ENCODE measurements around the gene ICA1L. TPM values are rescaled to one million over a fixed set of nuclear protein-coding genes. Genes with fewer than 3 reads are reported as not detected.
A peak's percentile ranks its signal among the peaks of the same experiment; 100 is the strongest.

ICA1L gene
- polyA plus RNA-seq, 1 experiment = 3.3 TPM

- TF ChIP-seq CTCF (IDR thresholded peaks at IDR 0.05; ENCODE audit: low read depth, low read length) = no peak
- ChIA-PET CTCF (no interaction called here), POLR2A (no interaction called here)
- H3K27ac ChIP-seq (ENCODE audit: low read depth, low read length) = no peak overlapping the region
- DNase-seq (ENCODE audit: low read depth, low spot score) = no peak
- no peaks in the 10 kb centered on the region for H3K27me3 ChIP-seq (ENCODE audit: control insufficient read depth, insufficient read depth, low read length)
- H3K4me3 ChIP-seq (ENCODE audit: low read depth, low read length) = no peak overlapping the region
- H3K9me3 ChIP-seq (ENCODE audit: control insufficient read depth, insufficient read depth, low read length) = no peaks in the 10 kb centered on the region
Measured at GRCh38 chr2:202782940-202783558, 88.5 kb downstream of the ICA1L start.

- H3K27me3 ChIP-seq (ENCODE audit: control insufficient read depth, insufficient read depth, low read length) = no peaks in the 10 kb centered on the region
- DNase-seq (ENCODE audit: low read depth, low spot score) = peak; percentile 2
- POLR2A ChIA-PET = no interaction called here
- H3K4me3 ChIP-seq (ENCODE audit: low read depth, low read length) = no peak overlapping the region
- CTCF ChIA-PET = no interaction called here
- TF ChIP-seq CTCF (IDR thresholded peaks at IDR 0.05; ENCODE audit: low read depth, low read length) = no peak
- no peak overlapping the region for H3K27ac ChIP-seq (ENCODE audit: low read depth, low read length)
- no peaks in the 10 kb centered on the region for H3K9me3 ChIP-seq (ENCODE audit: control insufficient read depth, insufficient read depth, low read length)
Measured at GRCh38 chr2:202780514-202781021, 91.0 kb downstream of the ICA1L start.

- POLR2A ChIA-PET = no interaction called here
Measured at GRCh38 chr2:202778217-202778616, 93.3 kb downstream of the ICA1L start.

GRCh38 chr2:202774104-202774503, 97.5 kb downstream of the ICA1L start:
- TF ChIP-seq CTCF (IDR thresholded peaks at IDR 0.05; ENCODE audit: low read depth, low read length) = no peak
- no peaks in the 10 kb centered on the region for H3K27me3 ChIP-seq (ENCODE audit: control insufficient read depth, insufficient read depth, low read length)
- POLR2A ChIA-PET = no interaction called here
- DNase-seq (ENCODE audit: low read depth, low spot score) = no peak
- H3K27ac ChIP-seq (ENCODE audit: low read depth, low read length) = no peak overlapping the region
- no peaks in the 10 kb centered on the region for H3K9me3 ChIP-seq (ENCODE audit: control insufficient read depth, insufficient read depth, low read length)
- H3K4me3 ChIP-seq (ENCODE audit: low read depth, low read length) = no peak overlapping the region
- CTCF ChIA-PET = interaction anchor here (1.8 kb wide), 1 partner anchor 185 kb away, joined by 6 read pairs; no protein-coding TSS in a partner anchor

More at GRCh38 chr2:202778217-202778616, 93.3 kb downstream of the ICA1L start:
- H3K27ac ChIP-seq (ENCODE audit: low read depth, low read length) = no peak overlapping the region
- CTCF ChIA-PET = no interaction called here
- H3K27me3 ChIP-seq (ENCODE audit: control insufficient read depth, insufficient read depth, low read length) = no peaks in the 10 kb centered on the region
- no peak overlapping the region for H3K4me3 ChIP-seq (ENCODE audit: low read depth, low read length)
- TF ChIP-seq CTCF (IDR thresholded peaks at IDR 0.05; ENCODE audit: low read depth, low read length) = no peak
- H3K9me3 ChIP-seq (ENCODE audit: control insufficient read depth, insufficient read depth, low read length) = no peaks in the 10 kb centered on the region
- no peak for DNase-seq (ENCODE audit: low read depth, low spot score)

- no peaks in the 10 kb centered on the region for H3K27me3 ChIP-seq (ENCODE audit: control insufficient read depth, insufficient read depth, low read length)
- ChIA-PET CTCF (interaction anchor here (0.5 to 1.8 kb wide), 2 partner anchors 59 to 184 kb away, joined by 3 to 6 read pairs; no protein-coding TSS in a partner anchor), POLR2A (no interaction called here)
- H3K4me3 ChIP-seq (ENCODE audit: low read depth, low read length) = no peak overlapping the region
- H3K27ac ChIP-seq (ENCODE audit: low read depth, low read length) = no peak overlapping the region
- DNase-seq (ENCODE audit: low read depth, low spot score) = no peak
- H3K9me3 ChIP-seq (ENCODE audit: control insufficient read depth, insufficient read depth, low read length) = no peaks in the 10 kb centered on the region
- TF ChIP-seq CTCF (IDR thresholded peaks at IDR 0.05; ENCODE audit: low read depth, low read length) = no peak
Measured at GRCh38 chr2:202773301-202773973, 98.1 kb downstream of the ICA1L start.
